ENCODE results near the gene TPSD1. TPM values are rescaled to one million over a fixed set of nuclear protein-coding genes. Genes with fewer than 3 reads are reported as not detected.

The TPSD1 gene
- polyA plus RNA-seq, 1 of the 3 experiments (the other 2 are of a cell fraction): not detected

GRCh38 chr16:1261131-1261892 is 5.4 kb downstream of the TPSD1 start:
- peaks cover 0 to 2% of the 10 kb centered on the region in 2 experiments; a peak in 1 of 4 replicates for H3K4me1 ChIP-seq (ENCODE audit: control insufficient read depth in 1 of 2, insufficient read depth in 2 of 2, low read depth in 1 of 2, low read length in 1 of 2)
- H3K9me2 ChIP-seq: no peaks in the 10 kb centered on the region
- H3K79me2 ChIP-seq (ENCODE audit: insufficient read depth): no peaks in the 10 kb centered on the region
- 28% methylated on average over 7 of the region's 47 CpGs for WGBS (ENCODE audit: low lambda C conversion rate)
- ChIA-PET POLR2A (no interaction called here), CTCF (no interaction called here)
- no peak overlapping the region for H3K4me3 ChIP-seq (ENCODE audit: low read depth in 2 of 2, low read length in 1 of 2)
- no peak overlapping the region for H3K9ac ChIP-seq
- no peak overlapping the region for H3K27ac ChIP-seq (ENCODE audit: low read depth in 2 of 2, low read length in 1 of 2)
- no peaks in the 10 kb centered on the region for H4K20me1 ChIP-seq (ENCODE audit: insufficient read depth)
- TF ChIP-seq SIN3A (IDR thresholded peaks at IDR 0.05; ENCODE audit: borderline replicate concordance, low read depth, low read length) (no peak), RAD21 (IDR thresholded peaks at IDR 0.05; ENCODE audit: low read length) (no peak), ELF1 (IDR thresholded peaks at IDR 0.05) (no peak), CHD2 (IDR thresholded peaks at IDR 0.05; ENCODE audit: low read length, partially characterized antibody) (no peak), TCF12 (IDR thresholded peaks at IDR 0.05) (no peak), GABPA (IDR thresholded peaks at IDR 0.05; ENCODE audit: low read depth) (no peak), USF1 (IDR thresholded peaks at IDR 0.05; ENCODE audit: borderline replicate concordance, low read depth) (no peak), RFX5 (IDR thresholded peaks at IDR 0.05; ENCODE audit: low read length) (no peak), ZBTB33 (IDR thresholded peaks at IDR 0.05; ENCODE audit: borderline replicate concordance, low read depth) (no peak), FOSL2 (IDR thresholded peaks at IDR 0.05; ENCODE audit: borderline replicate concordance, low read depth) (no peak), GATA2 (CRISPR knock-in tag; IDR thresholded peaks at IDR 0.05) (no peak), REST (IDR thresholded peaks at IDR 0.05; ENCODE audit: low read depth, low read length) (no peak), MAX (IDR thresholded peaks at IDR 0.05; ENCODE audit: low read depth) (no peak), CTCF (IDR thresholded peaks at IDR 0.05) (no peak), NRF1 (IDR thresholded peaks at IDR 0.05; ENCODE audit: low read depth, low read length) (no peak), MXI1 (IDR thresholded peaks at IDR 0.05; ENCODE audit: low read depth, low read length) (no peak), USF2 (IDR thresholded peaks at IDR 0.05; ENCODE audit: borderline replicate concordance, low read depth, low read length) (no peak), YY1 (IDR thresholded peaks at IDR 0.05; ENCODE audit: low read depth) (no peak), MEF2A (IDR thresholded peaks at IDR 0.05; ENCODE audit: borderline replicate concordance, low read depth) (no peak)
- H3F3A ChIP-seq (replicated peaks; ENCODE audit: insufficient read depth): peaks cover 10% of the 10 kb centered on the region
- H3K36me3 ChIP-seq (replicated peaks in 1 of 2; ENCODE audit: control insufficient read depth in 1 of 2, insufficient read depth in 2 of 2, low read length in 1 of 2): no peaks in the 10 kb centered on the region
- no peak overlapping the region for H2AFZ ChIP-seq (ENCODE audit: low read depth)
- no peak for DNase-seq
- H3K9me3 ChIP-seq: no peaks in the 10 kb centered on the region
- H3K4me2 ChIP-seq: no peak overlapping the region
- peaks cover 63% of the 10 kb centered on the region for H3K27me3 ChIP-seq (ENCODE audit: insufficient read depth)
